Naive thymus-derived CD4-positive, alpha-beta T cell (primary cell): ENCODE measurements around the gene TRIM54. TPM values are rescaled to one million over a fixed set of nuclear protein-coding genes. Genes with fewer than 3 reads are reported as not detected.

Experiments used
- ATAC-seq: fragments of 150-1000 bp; cut with Tn5 transposase; 2 replicates; pipeline ENCODE4 v1.10.0; 2021; ENCODE audit warnings: mild to moderate bottlenecking, moderate library complexity
- CTCF ChIA-PET: fragments of 350-600 bp; sonication (Branson Sonifier 250); formaldehyde crosslinking; loops from one replicate; lab custom pipeline; 2021; ENCODE audit warnings: antibody characterized with exemption; lab: Charles Lee
- POLR2A ChIA-PET: fragments of 350-600 bp; sonication (Branson Sonifier 250); formaldehyde crosslinking; loops from one replicate; lab custom pipeline; 2021; ENCODE audit warnings: antibody characterized with exemption, inconsistent platforms; lab: Charles Lee
- DNase-seq, 9 donors: peaks; one replicate each; pipeline versions ENCODE4 v3.0.0 to v3.0.0-alpha.2; 2020 to 2022; ENCODE audit warnings: mixed read lengths in 1 of 9
- H3K27ac ChIP-seq: one replicate; pipeline ENCODE4 v1.7.0; 2013; ENCODE audit warnings: mild to moderate bottlenecking, low read depth, low read length, moderate library complexity
- H3K27me3 ChIP-seq, 2 donors: one replicate each; pipeline ENCODE4 v1.7.0; 2013; ENCODE audit warnings: low read length in 2 of 2, mild to moderate bottlenecking in 2 of 2, moderate library complexity in 2 of 2; ENCODE audit not compliant: control insufficient read depth in 2 of 2, insufficient read depth in 2 of 2
- H3K36me3 ChIP-seq, 3 experiments: 1 replicate in 2 of 3; 2 replicates in 1 of 3; pipeline ENCODE4 v1.7.0; 2013; ENCODE audit warnings: low read length in 3 of 3, mild to moderate bottlenecking in 3 of 3, moderate library complexity in 1 of 3; ENCODE audit not compliant: insufficient read depth in 3 of 3, control insufficient read depth in 2 of 3
- H3K4me1 ChIP-seq, 2 donors: one replicate each; pipeline ENCODE4 v1.7.0; 2013; ENCODE audit warnings: low read length in 2 of 2, mild to moderate bottlenecking in 2 of 2, moderate library complexity in 1 of 2; ENCODE audit not compliant: control insufficient read depth in 2 of 2, insufficient read depth in 2 of 2
- H3K4me3 ChIP-seq: 2 replicates; pipeline ENCODE4 v1.7.0; 2013; ENCODE audit warnings: mild to moderate bottlenecking, low read length
- H3K9me3 ChIP-seq, 3 experiments: 1 replicate in 2 of 3; 2 replicates in 1 of 3; pipeline ENCODE4 v1.7.0; 2013; ENCODE audit warnings: low read length in 3 of 3; ENCODE audit not compliant: control insufficient read depth in 2 of 3
- H3K27ac Mint-ChIP-seq, 9 donors: one replicate each; pipeline ENCODE4 v1.8.0; 2020 to 2022; ENCODE audit warnings: mixed read lengths in 9 of 9, mild to moderate bottlenecking in 8 of 9, moderate library complexity in 5 of 9, inconsistent platforms in 2 of 9
- H3K27me3 Mint-ChIP-seq, 5 donors: one replicate each; pipeline ENCODE4 v1.8.0; 2021 to 2022; ENCODE audit warnings: mixed read lengths in 5 of 5, mild to moderate bottlenecking in 1 of 5
- H3K36me3 Mint-ChIP-seq, 5 donors: one replicate each; pipeline ENCODE4 v1.8.0; 2020 to 2022; ENCODE audit warnings: mixed read lengths in 5 of 5, mild to moderate bottlenecking in 3 of 5, inconsistent platforms in 1 of 5
- H3K4me1 Mint-ChIP-seq, 7 donors: one replicate each; pipeline ENCODE4 v1.8.0; 2020 to 2022; ENCODE audit warnings: mixed read lengths in 7 of 7, mild to moderate bottlenecking in 3 of 7, inconsistent platforms in 1 of 7
- H3K4me3 Mint-ChIP-seq, 10 donors: one replicate each; pipeline ENCODE4 v1.8.0; 2020 to 2022; ENCODE audit warnings: mild to moderate bottlenecking in 10 of 10, mixed read lengths in 10 of 10, moderate library complexity in 6 of 10, inconsistent platforms in 2 of 10
- H3K9me3 Mint-ChIP-seq, 11 donors: one replicate each; pipeline ENCODE4 v1.8.0; 2020 to 2022; ENCODE audit warnings: mixed read lengths in 11 of 11, mild to moderate bottlenecking in 4 of 11, inconsistent platforms in 1 of 11, moderate library complexity in 1 of 11
- intact Hi-C, 2 donors: fragments of 100-400 bp; cut with micrococcal nuclease; formaldehyde crosslinking; loops; one replicate each; pipeline ENCODE4 v1.15.1; 2023
- polyA plus RNA-seq, 2 donors: library from polyadenylated mRNA; unstranded; fragments of 300-500 nt; fragmentation: Illumina TruSeq; gene quantifications; one replicate each; pipeline ENCODE4 v1.2.3, GENCODE V29; 2021
- total RNA-seq, 6 experiments: library from RNA in 5 of 6; stranded (reverse) in 5 of 6; gene quantifications; 1 replicate in 5 of 6; 2 replicates in 1 of 6; pipeline ENCODE4 v1.2.3 and lab custom pipeline; 2021 to 2026

Gene TRIM54
- total and polyA plus RNA-seq, 7 experiments from 2014 or later, result not detected

DNA sequence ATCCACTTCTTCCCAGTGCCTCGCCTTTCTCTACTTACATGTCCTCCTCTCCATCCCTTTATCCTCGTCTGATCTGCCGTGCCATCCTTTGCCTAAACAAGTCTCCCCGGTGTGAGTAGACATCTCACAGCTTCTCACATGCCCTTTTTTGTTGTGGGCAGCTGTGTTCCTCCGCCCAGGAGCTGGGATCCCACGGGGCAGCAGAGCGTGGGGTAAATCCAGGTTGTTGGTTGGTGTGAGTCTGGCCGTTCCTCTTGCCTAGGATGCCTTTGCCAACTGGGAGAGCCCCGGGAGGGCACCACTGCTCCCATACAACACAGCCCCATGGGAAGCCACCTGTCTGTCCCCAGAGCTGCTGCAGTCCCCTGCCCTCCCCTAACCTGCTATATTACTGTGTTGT is 41.8 kb upstream of the TRIM54 start:
- CTCF ChIA-PET, result interaction anchor here (1.3 kb wide), 1 partner anchor 39 kb away, joined by 4 read pairs; no protein-coding TSS in a partner anchor

DNA sequence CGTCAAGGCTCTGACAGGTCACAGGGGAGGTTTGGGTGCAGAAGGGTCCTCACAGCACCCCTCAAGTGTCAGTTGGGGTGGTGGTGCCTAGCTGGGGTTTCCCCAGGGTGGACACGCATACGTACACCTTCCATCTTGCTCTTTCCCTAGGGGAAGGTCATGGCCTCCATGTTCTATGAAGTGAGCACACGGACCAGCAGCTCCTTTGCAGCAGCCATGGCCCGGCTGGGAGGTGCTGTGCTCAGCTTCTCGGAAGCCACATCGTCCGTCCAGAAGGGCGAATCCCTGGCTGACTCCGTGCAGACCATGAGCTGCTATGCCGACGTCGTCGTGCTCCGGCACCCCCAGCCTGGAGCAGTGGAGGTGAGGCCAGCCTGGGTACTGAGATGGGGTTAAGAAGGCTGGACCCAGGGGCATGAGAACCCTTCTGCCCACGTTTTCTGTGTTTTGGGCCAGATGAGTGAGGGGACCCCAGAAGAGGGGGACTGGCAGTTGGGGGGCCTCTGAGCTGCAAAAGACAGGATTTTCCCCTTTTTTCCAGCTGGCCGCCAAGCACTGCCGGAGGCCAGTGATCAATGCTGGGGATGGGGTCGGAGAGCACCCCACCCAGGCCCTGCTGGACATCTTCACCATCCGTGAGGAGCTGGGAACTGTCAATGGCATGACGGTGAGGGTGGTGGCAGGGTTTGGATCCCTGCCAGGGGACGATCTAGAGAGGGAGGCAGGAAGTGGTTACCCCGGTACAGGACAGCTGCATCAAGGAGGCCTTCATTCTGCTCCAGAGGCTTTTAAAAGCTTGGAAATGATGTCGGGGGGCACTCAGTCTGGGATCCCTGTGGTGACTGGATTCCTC is 40.2 kb upstream of the TRIM54 start:
- intact Hi-C loops, result no loop called here
- Mint-ChIP-seq H3K27me3 (no peaks in the 10 kb centered on the region), H3K36me3 (peaks cover 3 to 41% (median 8%) of the 10 kb centered on the region in 5 donors), H3K27ac (peak overlapping the region in 4 of 9 donors; percentile 28 to 62 (median 50)), H3K4me3 (no peak overlapping the region), H3K9me3 (no peaks in the 10 kb centered on the region), H3K4me1 (peaks cover 0 to 14% (median 6%) of the 10 kb centered on the region in 7 donors)
- DNase-seq, result peak in 1 of 9 donors; percentile 11
- H3K9me3 ChIP-seq, result no peaks in the 10 kb centered on the region
- ATAC-seq, result no peak
- no peak overlapping the region for H3K4me3 ChIP-seq
- no peaks in the 10 kb centered on the region for H3K27me3 ChIP-seq
- ChIA-PET POLR2A (no interaction called here), CTCF (interaction anchor here (0.6 to 1.4 kb wide), 3 partner anchors 37 to 78 kb away, joined by 3 to 5 read pairs (median 4); no protein-coding TSS in a partner anchor)
- peaks cover 0 to 77% (median 22%) of the 10 kb centered on the region in 3 experiments for H3K36me3 ChIP-seq
- no peaks in the 10 kb centered on the region for H3K4me1 ChIP-seq
- peak overlapping the region; percentile 36 for H3K27ac ChIP-seq

More for the DNA sequence above, 41.8 kb upstream of the TRIM54 start:
- no peaks in the 10 kb centered on the region for H3K27me3 Mint-ChIP-seq
- Histone ChIP-seq H3K4me1 (no peaks in the 10 kb centered on the region), H3K36me3 (peaks cover 6 to 93% (median 22%) of the 10 kb centered on the region in 3 experiments), H3K9me3 (no peaks in the 10 kb centered on the region), H3K4me3 (no peak overlapping the region), H3K27me3 (no peaks in the 10 kb centered on the region), H3K27ac (no peak overlapping the region)
- POLR2A ChIA-PET, result no interaction called here
- H3K4me1 Mint-ChIP-seq, result peaks cover 0 to 14% (median 6%) of the 10 kb centered on the region in 7 donors
- H3K4me3 Mint-ChIP-seq, result no peak overlapping the region
- intact Hi-C loops, result no loop called here
- H3K27ac Mint-ChIP-seq, result no peak overlapping the region
- DNase-seq (no peak), ATAC-seq (no peak)
- H3K9me3 Mint-ChIP-seq, result no peaks in the 10 kb centered on the region
- peaks cover 7 to 46% (median 12%) of the 10 kb centered on the region in 5 donors for H3K36me3 Mint-ChIP-seq

DNA sequence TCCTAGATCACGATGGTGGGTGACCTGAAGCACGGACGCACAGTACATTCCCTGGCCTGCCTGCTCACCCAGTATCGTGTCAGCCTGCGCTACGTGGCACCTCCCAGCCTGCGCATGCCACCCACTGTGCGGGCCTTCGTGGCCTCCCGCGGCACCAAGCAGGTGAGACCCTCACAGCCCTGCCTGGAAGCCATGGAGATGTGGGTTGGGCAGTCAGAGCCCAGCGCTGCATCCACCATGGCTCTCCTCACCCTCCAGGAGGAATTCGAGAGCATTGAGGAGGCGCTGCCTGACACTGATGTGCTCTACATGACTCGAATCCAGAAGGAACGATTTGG is 39.6 kb upstream of the TRIM54 start:
- Histone ChIP-seq H3K4me1 (no peaks in the 10 kb centered on the region), H3K9me3 (no peaks in the 10 kb centered on the region), H3K4me3 (no peak overlapping the region), H3K27ac (peak overlapping the region; percentile 36), H3K27me3 (no peaks in the 10 kb centered on the region), H3K36me3 (peaks cover 0 to 71% (median 18%) of the 10 kb centered on the region in 3 experiments)
- DNase-seq (no peak), ATAC-seq (no peak)
- peaks cover 0 to 36% (median 4%) of the 10 kb centered on the region in 5 donors for H3K36me3 Mint-ChIP-seq
- H3K4me3 Mint-ChIP-seq, result no peak overlapping the region
- ChIA-PET POLR2A (no interaction called here), CTCF (interaction anchor here (0.6 to 1.4 kb wide), 2 partner anchors 55 to 79 kb away, joined by 3 to 5 read pairs; no protein-coding TSS in a partner anchor)
- peaks cover 0 to 14% (median 6%) of the 10 kb centered on the region in 7 donors for H3K4me1 Mint-ChIP-seq
- H3K27ac Mint-ChIP-seq, result peak overlapping the region in 2 of 9 donors; percentile 28 to 54
- H3K27me3 Mint-ChIP-seq, result no peaks in the 10 kb centered on the region
- intact Hi-C loops, result no loop called here
- no peaks in the 10 kb centered on the region for H3K9me3 Mint-ChIP-seq

DNA sequence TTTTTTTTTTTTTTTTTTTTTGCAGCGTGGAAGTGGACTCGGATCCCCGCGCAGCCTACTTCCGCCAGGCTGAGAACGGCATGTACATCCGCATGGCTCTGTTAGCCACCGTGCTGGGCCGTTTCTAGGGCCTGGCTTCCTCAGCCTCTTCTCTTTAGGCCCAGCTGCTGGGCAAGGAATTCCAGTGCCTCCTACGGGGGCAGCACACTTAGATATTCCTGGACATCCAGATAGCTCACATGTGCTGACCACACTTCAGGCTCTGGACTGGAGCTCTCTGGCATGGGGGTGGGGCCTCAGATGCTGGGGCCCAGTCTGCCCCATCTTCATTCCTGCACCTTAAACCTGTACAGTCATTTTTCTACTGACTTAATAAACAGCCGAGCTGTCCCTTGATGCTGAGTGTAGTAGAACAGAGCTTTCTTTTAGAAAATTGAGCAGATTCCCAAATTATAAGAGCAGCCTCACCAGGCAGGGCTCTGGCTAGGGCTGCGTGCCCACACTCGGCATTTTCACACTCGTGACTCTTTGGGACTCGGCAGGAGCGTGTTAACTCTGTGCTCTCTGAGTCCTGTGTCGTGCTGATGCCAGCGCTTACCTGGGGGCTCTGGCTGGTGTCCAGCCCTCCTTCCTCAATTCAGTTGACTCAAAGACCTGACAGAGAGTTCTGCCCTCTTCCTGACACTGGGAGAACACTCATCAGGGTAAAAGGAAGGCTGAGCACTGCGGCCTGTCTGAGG is 38.7 kb upstream of the TRIM54 start:
- no peaks in the 10 kb centered on the region for H3K27me3 ChIP-seq
- ChIA-PET CTCF (no interaction called here), POLR2A (no interaction called here)
- H3K27ac Mint-ChIP-seq, result peak overlapping the region in 1 of 9 donors; percentile 8
- H3K27ac ChIP-seq, result no peak overlapping the region
- H3K27me3 Mint-ChIP-seq, result peaks cover 0 to 2% (median 0%) of the 10 kb centered on the region in 5 donors
- no peaks in the 10 kb centered on the region for H3K4me1 ChIP-seq
- no peaks in the 10 kb centered on the region for H3K9me3 ChIP-seq
- DNase-seq (no peak), ATAC-seq (no peak)
- peaks cover 0 to 14% (median 6%) of the 10 kb centered on the region in 7 donors for H3K4me1 Mint-ChIP-seq
- peaks cover 0 to 28% (median 2%) of the 10 kb centered on the region in 5 donors for H3K36me3 Mint-ChIP-seq
- intact Hi-C loops, result no loop called here
- H3K4me3 Mint-ChIP-seq, result no peak overlapping the region
- peaks cover 0 to 61% (median 14%) of the 10 kb centered on the region in 3 experiments for H3K36me3 ChIP-seq
- no peaks in the 10 kb centered on the region for H3K9me3 Mint-ChIP-seq
- no peak overlapping the region for H3K4me3 ChIP-seq

DNA sequence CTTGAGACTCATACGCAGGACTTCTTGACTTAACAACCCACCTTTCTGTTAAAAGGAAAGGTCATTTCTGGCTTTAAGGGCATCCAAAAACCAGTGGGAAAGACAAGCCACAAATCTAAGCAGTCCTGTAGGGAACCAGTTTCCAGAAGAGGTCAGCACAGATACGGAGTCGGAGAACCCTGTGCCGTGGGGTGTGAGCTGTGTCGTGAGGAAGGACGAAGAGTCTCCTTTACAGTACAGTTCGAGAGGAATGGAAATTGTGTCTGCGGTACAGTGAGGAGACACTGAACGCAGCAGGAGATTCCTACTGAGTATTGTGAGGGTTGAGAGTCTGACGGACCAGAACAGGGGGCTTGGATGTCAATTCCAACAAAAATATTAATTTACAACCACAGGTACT is 37.1 kb upstream of the TRIM54 start:
- Histone ChIP-seq H3K4me1 (no peaks in the 10 kb centered on the region), H3K9me3 (no peaks in the 10 kb centered on the region), H3K27ac (no peak overlapping the region), H3K36me3 (peaks cover 0 to 46% (median 14%) of the 10 kb centered on the region in 3 experiments), H3K4me3 (no peak overlapping the region), H3K27me3 (no peaks in the 10 kb centered on the region)
- no peak for DNase-seq
- Mint-ChIP-seq H3K9me3 (no peaks in the 10 kb centered on the region), H3K36me3 (peaks cover 0 to 21% (median 0%) of the 10 kb centered on the region in 5 donors), H3K27me3 (peaks cover 0 to 4% (median 0%) of the 10 kb centered on the region in 5 donors), H3K4me1 (peaks cover 0 to 14% (median 6%) of the 10 kb centered on the region in 7 donors), H3K27ac (no peak overlapping the region), H3K4me3 (no peak overlapping the region)
- ATAC-seq, result no peak
- ChIA-PET CTCF (no interaction called here), POLR2A (no interaction called here)
- intact Hi-C loops, result no loop called here

DNA sequence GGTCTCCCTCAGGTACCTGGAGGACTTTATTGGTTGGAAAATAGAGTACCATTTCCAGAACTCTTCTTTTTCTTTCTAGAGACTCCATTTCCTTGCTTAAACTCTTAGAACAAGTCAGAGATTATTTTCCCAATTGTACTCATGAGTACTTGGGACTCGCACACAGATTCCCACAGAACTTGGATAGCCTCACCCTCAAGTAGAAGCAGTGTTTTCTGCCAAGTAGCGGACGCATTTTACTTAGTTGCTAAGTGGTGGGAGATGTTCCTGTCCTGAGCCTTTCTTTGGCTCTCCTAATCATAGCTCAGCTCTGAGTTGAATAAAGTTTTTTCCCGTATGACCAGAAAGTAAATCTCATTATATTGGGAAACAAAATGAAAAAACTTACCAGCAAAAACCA is 36.6 kb upstream of the TRIM54 start:
- Mint-ChIP-seq H3K36me3 (peaks cover 0 to 16% (median 0%) of the 10 kb centered on the region in 5 donors), H3K27me3 (peaks cover 0 to 4% (median 0%) of the 10 kb centered on the region in 5 donors), H3K9me3 (no peaks in the 10 kb centered on the region), H3K4me3 (no peak overlapping the region), H3K27ac (no peak overlapping the region), H3K4me1 (peaks cover 0 to 14% (median 6%) of the 10 kb centered on the region in 7 donors)
- POLR2A ChIA-PET, result no interaction called here
- ATAC-seq, result no peak
- DNase-seq, result no peak
- Histone ChIP-seq H3K36me3 (peaks cover 0 to 41% (median 14%) of the 10 kb centered on the region in 3 experiments), H3K4me3 (no peak overlapping the region), H3K27ac (no peak overlapping the region), H3K27me3 (no peaks in the 10 kb centered on the region), H3K4me1 (no peaks in the 10 kb centered on the region), H3K9me3 (no peaks in the 10 kb centered on the region)
- intact Hi-C loops, result no loop called here
- CTCF ChIA-PET, result no interaction called here
